IMR-90 (cell line): Measurements from ENCODE around the gene PCBD1. TPM values are rescaled to one million over a fixed set of nuclear protein-coding genes. Genes with fewer than 3 reads are reported as not detected.

Source experiments
- ATAC-seq: fragments of 200-7000 bp; cut with Tn5 transposase; 2 replicates; pipeline ENCODE4 v1.9.1; 2020; ENCODE audit warnings: low read depth, mild to moderate bottlenecking, moderate library complexity
- Bru-seq: library from RNA; stranded (reverse); fragments of 400-500 nt; gene quantifications from one replicate; lab custom pipeline; 2021; lab: Mats Ljungman, UMichigan
- BruChase-seq, 2 experiments: library from RNA; stranded (reverse); fragments of 400-500 nt; gene quantifications; one replicate each; lab custom pipeline; 2021; lab: Mats Ljungman, UMichigan
- BruUV-seq: library from RNA; stranded (reverse); fragments of 400-500 nt; replicated peaks from 2 replicates; lab custom pipeline; 2021; lab: Mats Ljungman, UMichigan
- CTCF ChIA-PET: fragments of 300-600 bp; formaldehyde crosslinking; extraction: SDS; loops from one replicate; lab custom pipeline; 2021; ENCODE audit warnings: antibody characterized with exemption; lab: Yijun Ruan, JAX
- POLR2A ChIA-PET: fragments of 300-600 bp; sonication (Branson Sonifier 250); formaldehyde crosslinking; loops from one replicate; lab custom pipeline; 2022; ENCODE audit warnings: antibody characterized with exemption; ENCODE audit not compliant: unreplicated experiment; lab: Charles Lee
- DNase-seq: peaks from one replicate; pipeline ENCODE4 v3.0.0; 2013
- H2AFZ ChIP-seq: replicated peaks from 2 replicates; pipeline ENCODE3; 2013; ENCODE audit warnings: low read length, mild to moderate bottlenecking; ENCODE audit not compliant: poor library complexity
- H2AK5ac ChIP-seq: 2 replicates; pipeline ENCODE4 v1.6.1; 2013; ENCODE audit warnings: low read depth, low read length, inconsistent platforms
- H2AK9ac ChIP-seq: replicated peaks from 2 replicates; pipeline ENCODE3; 2013; ENCODE audit warnings: mild to moderate bottlenecking, low read depth, low read length, moderate library complexity; ENCODE audit not compliant: poor library complexity
- H2BK120ac ChIP-seq: 2 replicates; pipeline ENCODE4 v1.6.1; 2013; ENCODE audit warnings: low read depth, low read length, inconsistent platforms
- H2BK15ac ChIP-seq: 3 replicates; pipeline ENCODE4 v1.6.1; 2013; ENCODE audit warnings: low read depth, low read length, inconsistent platforms
- H2BK20ac ChIP-seq: 2 replicates; pipeline ENCODE4 v1.6.1; 2013; ENCODE audit warnings: low read depth, mild to moderate bottlenecking, inconsistent platforms, low read length, moderate library complexity
- H2BK5ac ChIP-seq: 2 replicates; pipeline ENCODE4 v1.6.1; 2013; ENCODE audit warnings: mild to moderate bottlenecking, low read depth, low read length, inconsistent platforms; ENCODE audit not compliant: poor library complexity, severe bottlenecking
- H3K14ac ChIP-seq: replicated peaks from 2 replicates; pipeline ENCODE4 v1.6.1; 2013; ENCODE audit warnings: low read depth, low read length, inconsistent platforms
- H3K18ac ChIP-seq: 2 replicates; pipeline ENCODE4 v1.6.1; 2013; ENCODE audit warnings: low read depth, low read length, control low read depth
- H3K23ac ChIP-seq: 2 replicates; pipeline ENCODE4 v1.6.1; 2013; ENCODE audit warnings: low read depth, low read length, inconsistent platforms
- H3K27ac ChIP-seq: 2 replicates; pipeline ENCODE4 v1.5.1; 2013; ENCODE audit warnings: mild to moderate bottlenecking, control low read depth, low read length; ENCODE audit not compliant: insufficient read depth
- H3K27me3 ChIP-seq: 2 replicates; pipeline ENCODE4 v1.6.1; 2013; ENCODE audit warnings: low read length; ENCODE audit not compliant: control insufficient read depth, insufficient read depth
- H3K36me3 ChIP-seq: 2 replicates; pipeline ENCODE4 v1.6.1; 2013; ENCODE audit warnings: low read length, mixed read lengths; ENCODE audit not compliant: control insufficient read depth, insufficient read depth
- H3K4ac ChIP-seq: 2 replicates; pipeline ENCODE4 v1.6.1; 2013; ENCODE audit warnings: low read depth, low read length, inconsistent platforms
- H3K4me1 ChIP-seq: 2 replicates; pipeline ENCODE4 v1.6.1; 2013; ENCODE audit warnings: low read length, mixed read lengths; ENCODE audit not compliant: control insufficient read depth, insufficient read depth
- H3K4me2 ChIP-seq: 2 replicates; pipeline ENCODE4 v1.6.1; 2013; ENCODE audit warnings: low read depth, mild to moderate bottlenecking, control low read depth, low read length, moderate library complexity
- H3K4me3 ChIP-seq: 2 replicates; pipeline ENCODE4 v1.5.1; 2013; ENCODE audit warnings: low read depth, mild to moderate bottlenecking, control low read depth, low read length, moderate library complexity; ENCODE audit not compliant: insufficient read depth
- H3K56ac ChIP-seq: 2 replicates; pipeline ENCODE4 v1.6.1; 2013; ENCODE audit warnings: low read length, inconsistent platforms; ENCODE audit not compliant: insufficient read depth; ENCODE audit errors: extremely low read depth
- H3K79me1 ChIP-seq, 2 experiments: 2 replicates each; pipeline ENCODE4 v1.6.1; 2013; ENCODE audit warnings: low read length in 2 of 2, inconsistent platforms in 1 of 2, low read depth in 1 of 2
- H3K9ac ChIP-seq: 2 replicates; pipeline ENCODE4 v1.6.1; 2013; ENCODE audit warnings: low read depth, low read length, control low read depth
- H3K9me1 ChIP-seq: 2 replicates; pipeline ENCODE4 v1.6.1; 2013; ENCODE audit warnings: low read length, inconsistent platforms; ENCODE audit not compliant: insufficient read depth
- H3K9me3 ChIP-seq: 2 replicates; pipeline ENCODE4 v1.6.1; 2013; ENCODE audit warnings: low read length; ENCODE audit not compliant: control insufficient read depth, insufficient read depth
- H4K20me1 ChIP-seq: 2 replicates; pipeline ENCODE4 v1.6.1; 2013; ENCODE audit warnings: low read length, inconsistent platforms; ENCODE audit not compliant: insufficient read depth
- H4K5ac ChIP-seq: 2 replicates; pipeline ENCODE4 v1.6.1; 2013; ENCODE audit warnings: mild to moderate bottlenecking, low read depth, low read length, control low read depth
- H4K8ac ChIP-seq, 2 experiments: 2 replicates each; pipeline ENCODE4 v1.6.1; 2013; ENCODE audit warnings: low read depth in 2 of 2, low read length in 2 of 2, control low read depth in 1 of 2, inconsistent platforms in 1 of 2
- H4K91ac ChIP-seq: 2 replicates; pipeline ENCODE4 v1.6.1; 2013; ENCODE audit warnings: low read depth, low read length, inconsistent platforms; ENCODE audit not compliant: insufficient read depth
- MAZ ChIP-seq: IDR thresholded peaks from 2 replicates; pipeline ENCODE4 v1.6.1; 2012; ENCODE audit warnings: low read depth, mild to moderate bottlenecking, low read length, improper control_type of control experiment, moderate library complexity, borderline replicate concordance
- MXI1 ChIP-seq: IDR thresholded peaks from 2 replicates; pipeline ENCODE4 v1.6.1; 2012; ENCODE audit warnings: low read depth, mild to moderate bottlenecking, low read length, moderate library complexity, borderline replicate concordance
- WGBS, 2 experiments: methylation state at CpG; one replicate each; pipeline versions ENCODE4 v1.1.5 to v1.1.7; 2013; ENCODE audit warnings: missing lambda C conversion rate in 2 of 2; ENCODE audit not compliant: insufficient read length in 1 of 2; ENCODE audit errors: extremely low coverage in 2 of 2; 5-methylcytosine and 5-hydroxymethylcytosine counted together
- dilution Hi-C: fragments of 300-500 bp; cut with HindIII; formaldehyde crosslinking; loops from one replicate; pipeline ENCODE4 v1.14.3; 2018; ENCODE audit warnings: low sequenced_read_pairs; ENCODE audit not compliant: unreplicated experiment
- in situ Hi-C: fragments of 300-500 bp; cut with MboI; formaldehyde crosslinking; loops from 3 replicates; pipeline ENCODE4 v1.14.3; 2019; ENCODE audit warnings: low sequenced_read_pairs, inconsistent platforms, mixed read lengths
- intact Hi-C: fragments of 100-400 bp; cut with micrococcal nuclease; formaldehyde crosslinking; loops from 2 replicates; pipeline ENCODE4 v1.10.0; 2022
- long read RNA-seq: library from polyadenylated mRNA; unstranded; transcript quantifications from one replicate; pipeline ENCODE4 v2.0.0, GENCODE V29; 2021; ENCODE audit not compliant: unreplicated experiment
- polyA plus RNA-seq, 3 experiments: library from polyadenylated mRNA; depleted of rRNA; stranded (reverse); fragments of >200 nt; gene quantifications; 2 replicates each; pipeline ENCODE4 v1.2.3, GENCODE V29; 2012; ENCODE audit warnings: low replicate concordance in 1 of 3
- total RNA-seq: library from RNA; depleted of rRNA; stranded (reverse); fragments of >200 nt; gene quantifications from 2 replicates; pipeline ENCODE4 v1.2.3, GENCODE V29; 2012; rRNA removed
- TF ChIP-seq, protein P1 (sequence below): fragments of 150-350 bp; IDR thresholded peaks from 2 replicates; pipeline ENCODE4 v1.6.1; 2017; ENCODE audit warnings: mild to moderate bottlenecking, antibody characterized with exemption, low read length, low read depth

The PCBD1 gene
- total RNA-seq (15.8 and 17.8 TPM in 2 replicates), polyA plus RNA-seq (2012; rRNA removed) (31.6 and 33.1 TPM in 2 replicates), Bru-seq, nascent RNA (percentile 45 among the genes with signal in this experiment), BruChase-seq, experiment 1, labeled RNA remaining after a 6-hour chase (percentile 41 among the genes with signal in this experiment), BruChase-seq, experiment 2, labeled RNA remaining after a 2-hour chase (percentile 38 among the genes with signal in this experiment)
- 21.7 and 49.0 TPM in 2 replicates for polyA plus RNA-seq (2012; cell fraction: cytosol; rRNA removed)
- 10.9 and 17.4 TPM in 2 replicates for polyA plus RNA-seq (2012; cell fraction: nucleus; rRNA removed; ENCODE audit: low replicate concordance)
- long read RNA-seq, transcript PCBD1-201 (4 exons, 1,006 nt) = major isoform, 26 of 30 reads
- long read RNA-seq, partial matches to known transcripts = 0 of 30 reads
- long read RNA-seq, other reads (novel, unspliced or antisense) = 3 of 30 reads

DNA sequence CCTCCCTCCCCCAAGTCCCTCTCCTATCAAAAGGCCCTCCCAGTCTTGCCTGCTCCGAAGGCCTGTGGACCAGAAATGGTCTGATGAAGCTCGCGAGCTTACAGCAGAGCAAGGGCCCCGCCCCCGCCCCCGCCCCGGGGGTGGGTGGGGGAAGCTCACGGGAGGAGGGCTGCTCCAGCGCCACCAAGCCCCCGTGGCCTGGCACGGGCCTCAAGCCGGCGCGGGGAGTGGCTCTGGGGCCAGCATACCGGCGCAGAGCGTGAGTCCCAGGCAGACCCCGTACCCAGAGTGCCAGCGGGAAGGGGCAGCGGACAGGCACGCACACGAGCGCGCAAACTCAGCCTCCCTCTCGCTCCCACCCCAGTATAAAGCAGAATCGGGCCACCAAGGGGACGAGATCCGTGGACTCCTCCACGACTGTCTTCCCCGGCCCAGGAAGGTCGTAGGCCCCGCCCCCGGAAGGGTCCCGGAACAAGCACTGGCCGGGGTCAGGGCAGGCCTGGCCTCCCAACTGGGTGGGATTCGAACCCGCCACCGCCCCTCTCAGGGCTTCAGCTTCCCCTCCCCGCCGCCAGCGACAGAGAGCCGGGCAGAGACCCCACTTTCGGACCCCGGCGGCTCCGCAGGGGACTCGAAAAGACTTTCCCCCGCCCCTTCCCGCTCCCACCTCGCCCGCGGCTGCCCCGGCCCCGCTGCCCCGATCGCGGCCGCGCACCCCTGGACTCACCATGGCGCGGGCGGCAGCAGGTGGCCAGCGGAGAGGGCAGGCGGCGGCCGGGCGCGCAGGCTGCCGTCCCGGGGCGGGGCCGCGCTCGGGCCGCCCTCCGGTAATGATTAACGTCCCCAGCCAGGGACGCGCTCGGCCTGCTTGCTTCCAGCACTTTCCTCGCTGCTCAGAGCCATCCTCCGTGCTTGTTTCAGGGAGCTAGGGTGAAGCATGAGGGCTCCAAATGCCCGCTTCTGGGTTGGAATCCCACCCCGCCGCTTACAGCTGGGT, at the start of gene PCBD1:
PCBD1 (minus strand) TSS at position 762 of the 997 bp plus-strand sequence; CDS start at position 730, 32 bp downstream.
- Histone ChIP-seq H2AK5ac (no peak within 1 kb of the TSS), H3K56ac (no peak within 1 kb of the TSS), H2AFZ (peak within 1 kb of the TSS; percentile 97), H2BK5ac (no peak within 1 kb of the TSS), H3K9me1 (no peaks in the 10 kb centered on the region; the same call in 1 of the 2 replicates), H3K18ac (peak within 1 kb of the TSS; percentile 71; the same call in 1 of the 2 replicates), H3K14ac (peak within 1 kb of the TSS; percentile 87; the same call in 1 of the 2 replicates), H3K9me3 (no peaks in the 10 kb centered on the region), H4K20me1 (no peaks in the 10 kb centered on the region), H2BK120ac (no peak within 1 kb of the TSS), H4K5ac (peak within 1 kb of the TSS; percentile 84), H3K27me3 (no peaks in the 10 kb centered on the region), H3K27ac (peak within 1 kb of the TSS; percentile 70; the same call in 1 of the 2 replicates), H3K23ac (peak within 1 kb of the TSS; percentile 85), H3K4ac (peak within 1 kb of the TSS; percentile 64; the same call in 1 of the 2 replicates), H3K4me3 (peak within 1 kb of the TSS; percentile 76), H3K4me1 (peaks cover 2% of the 10 kb centered on the region; the same call in 1 of the 2 replicates), H3K36me3 (peaks cover 5% of the 10 kb centered on the region), H3K9ac (peak within 1 kb of the TSS; percentile 83), H4K8ac (peak within 1 kb of the TSS; percentile 71 to 90), H4K91ac (peak within 1 kb of the TSS; percentile 27; the same call in 1 of the 2 replicates), H2AK9ac (peak within 1 kb of the TSS; percentile 62), H3K79me1 (no peaks in the 10 kb centered on the region), H3K4me2 (peak within 1 kb of the TSS; percentile 97), H2BK20ac (no peak within 1 kb of the TSS), H2BK15ac (no peak within 1 kb of the TSS; the same call in 2 of the 3 replicates)
- ATAC-seq = peak; percentile 88
- CTCF ChIA-PET = interaction anchor here (1.0 kb wide), 1 partner anchor 8 kb away, joined by 3 read pairs; no protein-coding TSS in a partner anchor
- intact Hi-C loops (no loop called here), in situ Hi-C loops (no loop called here), dilution Hi-C loops (no loop called here)
- TF ChIP-seq MAZ (peak; percentile 74; the same call in 1 of the 2 replicates), MXI1 (no peak)
- TF ChIP-seq, protein P1, sequence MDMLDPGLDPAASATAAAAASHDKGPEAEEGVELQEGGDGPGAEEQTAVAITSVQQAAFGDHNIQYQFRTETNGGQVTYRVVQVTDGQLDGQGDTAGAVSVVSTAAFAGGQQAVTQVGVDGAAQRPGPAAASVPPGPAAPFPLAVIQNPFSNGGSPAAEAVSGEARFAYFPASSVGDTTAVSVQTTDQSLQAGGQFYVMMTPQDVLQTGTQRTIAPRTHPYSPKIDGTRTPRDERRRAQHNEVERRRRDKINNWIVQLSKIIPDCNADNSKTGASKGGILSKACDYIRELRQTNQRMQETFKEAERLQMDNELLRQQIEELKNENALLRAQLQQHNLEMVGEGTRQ = no peak
- BruUV-seq = no TSS peak
- peak; percentile 36 for DNase-seq
- POLR2A ChIA-PET = interaction anchor here (0.6 kb wide), 1 partner anchor 1748 kb away, joined by 3 read pairs; no protein-coding TSS in a partner anchor
- 2% methylated on average over 24 of the region's 85 CpGs; no CpG with 5 or more reads in 1 of the 2 experiments for WGBS, 2 experiments
